H9 (cell line): ENCODE data around the gene ZBTB17. TPM values are rescaled to one million over a fixed set of nuclear protein-coding genes. Genes with fewer than 3 reads are reported as not detected.

Experiments used
- DNase-seq: peaks from one replicate; pipeline ENCODE4 v3.0.0-alpha.2; 2017
- H2AFZ ChIP-seq: one replicate; pipeline ENCODE4 v1.6.1; 2013; ENCODE audit warnings: mild to moderate bottlenecking, low read length, control low read depth, moderate library complexity
- H2AK5ac ChIP-seq: 2 replicates; pipeline ENCODE4 v1.6.1; 2013; ENCODE audit warnings: low read length, control low read depth, mixed read lengths; ENCODE audit not compliant: insufficient read length
- H2BK120ac ChIP-seq: one replicate; pipeline ENCODE4 v1.6.1; 2013; ENCODE audit warnings: low read depth, mild to moderate bottlenecking, low read length, control low read depth, inconsistent platforms; ENCODE audit not compliant: poor library complexity, severe bottlenecking
- H2BK12ac ChIP-seq: 2 replicates; pipeline ENCODE4 v1.6.1; 2013; ENCODE audit warnings: low read length, control low read depth, mixed read lengths, low read depth; ENCODE audit not compliant: insufficient read length
- H2BK15ac ChIP-seq: 2 replicates; pipeline ENCODE4 v1.6.1; 2013; ENCODE audit warnings: low read depth, low read length, control low read depth
- H2BK20ac ChIP-seq: one replicate; pipeline ENCODE4 v1.6.1; 2013; ENCODE audit warnings: low read depth, mild to moderate bottlenecking, low read length, control low read depth, inconsistent platforms; ENCODE audit not compliant: poor library complexity, severe bottlenecking
- H2BK5ac ChIP-seq: 2 replicates; pipeline ENCODE4 v1.6.1; 2013; ENCODE audit warnings: low read length, control low read depth, mixed read lengths; ENCODE audit not compliant: insufficient read length
- H3K14ac ChIP-seq: 2 replicates; pipeline ENCODE4 v1.6.1; 2013; ENCODE audit warnings: low read length, control low read depth; ENCODE audit not compliant: insufficient read depth
- H3K18ac ChIP-seq: 2 replicates; pipeline ENCODE4 v1.6.1; 2013; ENCODE audit warnings: low read depth, mild to moderate bottlenecking, mixed read lengths, low read length, control low read depth; ENCODE audit not compliant: insufficient read length
- H3K23ac ChIP-seq: 2 replicates; pipeline ENCODE4 v1.6.1; 2013; ENCODE audit warnings: low read length, control low read depth, mixed read lengths, low read depth; ENCODE audit not compliant: insufficient read length
- H3K23me2 ChIP-seq: 2 replicates; pipeline ENCODE4 v1.6.1; 2013; ENCODE audit warnings: low read depth, mild to moderate bottlenecking, mixed read lengths, low read length, control low read depth; ENCODE audit not compliant: insufficient read length, poor library complexity, severe bottlenecking
- H3K27ac ChIP-seq: 2 replicates; pipeline ENCODE4 v1.5.1; 2013; ENCODE audit warnings: low read length, control low read depth, mixed read lengths, low read depth; ENCODE audit not compliant: insufficient read length
- H3K27me3 ChIP-seq: 2 replicates; pipeline ENCODE4 v1.6.1; 2013; ENCODE audit warnings: low read length, control low read depth, inconsistent platforms; ENCODE audit not compliant: insufficient read depth
- H3K4ac ChIP-seq: 2 replicates; pipeline ENCODE4 v1.6.1; 2013; ENCODE audit warnings: low read depth, mild to moderate bottlenecking, control low read depth, inconsistent platforms, low read length, moderate library complexity
- H3K4me1 ChIP-seq: 2 replicates; pipeline ENCODE4 v1.6.1; 2013; ENCODE audit warnings: low read length, control low read depth, inconsistent platforms; ENCODE audit not compliant: insufficient read depth
- H3K4me2 ChIP-seq: 2 replicates; pipeline ENCODE4 v1.6.1; 2013; ENCODE audit warnings: low read length, control low read depth, mixed read lengths; ENCODE audit not compliant: insufficient read length, insufficient read depth
- H3K56ac ChIP-seq: 2 replicates; pipeline ENCODE4 v1.6.1; 2013; ENCODE audit warnings: low read depth, mild to moderate bottlenecking, mixed read lengths, low read length, control low read depth; ENCODE audit not compliant: insufficient read length
- H3K79me1 ChIP-seq: 2 replicates; pipeline ENCODE4 v1.6.1; 2013; ENCODE audit warnings: low read depth, mild to moderate bottlenecking, moderate library complexity, low read length, control low read depth, inconsistent platforms; ENCODE audit not compliant: insufficient read depth, poor library complexity, severe bottlenecking
- H3K79me2 ChIP-seq: 2 replicates; pipeline ENCODE4 v1.6.1; 2013; ENCODE audit warnings: low read length, control low read depth, inconsistent platforms; ENCODE audit not compliant: insufficient read depth
- H3K9ac ChIP-seq: 2 replicates; pipeline ENCODE4 v1.6.1; 2013; ENCODE audit warnings: low read length, control low read depth, mixed read lengths; ENCODE audit not compliant: insufficient read length; ENCODE audit errors: extremely low read depth
- H3K9me3 ChIP-seq: one replicate; pipeline ENCODE4 v1.6.1; 2013; ENCODE audit warnings: low read depth, low read length, inconsistent platforms; ENCODE audit not compliant: control insufficient read depth
- H3T11ph ChIP-seq: one replicate; pipeline ENCODE4 v1.6.1; 2013; ENCODE audit warnings: mild to moderate bottlenecking, low read length, control low read depth, inconsistent platforms
- H4K20me1 ChIP-seq: one replicate; pipeline ENCODE4 v1.6.1; 2013; ENCODE audit not compliant: control insufficient read depth, insufficient read length, insufficient read depth
- H4K5ac ChIP-seq: 2 replicates; pipeline ENCODE4 v1.6.1; 2013; ENCODE audit warnings: low read depth, mild to moderate bottlenecking, mixed read lengths, low read length, control low read depth; ENCODE audit not compliant: insufficient read length
- H4K8ac ChIP-seq: replicated peaks from 2 replicates; pipeline ENCODE4 v1.6.1; 2013; ENCODE audit warnings: low read length, control low read depth, mixed read lengths, low read depth; ENCODE audit not compliant: insufficient read length
- H4K91ac ChIP-seq: 2 replicates; pipeline ENCODE4 v1.6.1; 2013; ENCODE audit warnings: low read depth, mild to moderate bottlenecking, moderate library complexity, mixed read lengths, low read length, control low read depth; ENCODE audit not compliant: insufficient read length
- H3K27ac Mint-ChIP-seq, 3 experiments: 2 replicates in 2 of 3; 3 replicates in 1 of 3; pipeline ENCODE4 v1.8.0; 2020 to 2021; ENCODE audit warnings: mixed read lengths in 3 of 3, mild to moderate bottlenecking in 1 of 3, moderate library complexity in 1 of 3
- H3K27me3 Mint-ChIP-seq: 2 replicates; pipeline ENCODE4 v1.8.0; 2021; ENCODE audit warnings: low read depth, mild to moderate bottlenecking, moderate library complexity, mixed read lengths
- H3K36me3 Mint-ChIP-seq, 3 experiments: 2 replicates in 2 of 3; 3 replicates in 1 of 3; pipeline ENCODE4 v1.8.0; 2020 to 2021; ENCODE audit warnings: low read depth in 3 of 3, mixed read lengths in 3 of 3; ENCODE audit not compliant: insufficient read depth in 1 of 3
- H3K4me1 Mint-ChIP-seq, 2 experiments: 2 replicates each; pipeline ENCODE4 v1.8.0; 2020; ENCODE audit warnings: mixed read lengths in 2 of 2
- H3K4me3 Mint-ChIP-seq, 2 experiments: 2 replicates in 1 of 2; 3 replicates in 1 of 2; pipeline ENCODE4 v1.8.0; 2020 to 2021; ENCODE audit warnings: mild to moderate bottlenecking in 2 of 2, mixed read lengths in 2 of 2, moderate library complexity in 1 of 2
- H3K9me3 Mint-ChIP-seq, 2 experiments: 2 replicates in 1 of 2; 3 replicates in 1 of 2; pipeline ENCODE4 v1.8.0; 2020; ENCODE audit warnings: mild to moderate bottlenecking in 2 of 2, mixed read lengths in 2 of 2, moderate library complexity in 1 of 2
- WGBS: extraction: QIAGEN DNeasy Blood & Tissue Kit; methylation state at CpG from one replicate; pipeline ENCODE4 v1.1.7; 2013; ENCODE audit warnings: missing lambda C conversion rate, low lambda C conversion rate, mixed read lengths; ENCODE audit not compliant: insufficient read length; ENCODE audit errors: extremely low coverage; 5-methylcytosine and 5-hydroxymethylcytosine counted together
- total RNA-seq: library from RNA; stranded (reverse); gene quantifications from 2 replicates; pipeline ENCODE4 v1.2.1, GENCODE V29; 2021
- TF ChIP-seq, protein P1 (sequence below): fragments of 200-600 bp; sonication (generic); conservative IDR thresholded peaks from 3 replicates; pipeline ENCODE4 v1.8.0; 2021; ENCODE audit warnings: antibody characterized with exemption, mild to moderate bottlenecking

The ZBTB17 gene
- total RNA-seq, 1 experiment from 2014 or later: 16.5 TPM

DNA sequence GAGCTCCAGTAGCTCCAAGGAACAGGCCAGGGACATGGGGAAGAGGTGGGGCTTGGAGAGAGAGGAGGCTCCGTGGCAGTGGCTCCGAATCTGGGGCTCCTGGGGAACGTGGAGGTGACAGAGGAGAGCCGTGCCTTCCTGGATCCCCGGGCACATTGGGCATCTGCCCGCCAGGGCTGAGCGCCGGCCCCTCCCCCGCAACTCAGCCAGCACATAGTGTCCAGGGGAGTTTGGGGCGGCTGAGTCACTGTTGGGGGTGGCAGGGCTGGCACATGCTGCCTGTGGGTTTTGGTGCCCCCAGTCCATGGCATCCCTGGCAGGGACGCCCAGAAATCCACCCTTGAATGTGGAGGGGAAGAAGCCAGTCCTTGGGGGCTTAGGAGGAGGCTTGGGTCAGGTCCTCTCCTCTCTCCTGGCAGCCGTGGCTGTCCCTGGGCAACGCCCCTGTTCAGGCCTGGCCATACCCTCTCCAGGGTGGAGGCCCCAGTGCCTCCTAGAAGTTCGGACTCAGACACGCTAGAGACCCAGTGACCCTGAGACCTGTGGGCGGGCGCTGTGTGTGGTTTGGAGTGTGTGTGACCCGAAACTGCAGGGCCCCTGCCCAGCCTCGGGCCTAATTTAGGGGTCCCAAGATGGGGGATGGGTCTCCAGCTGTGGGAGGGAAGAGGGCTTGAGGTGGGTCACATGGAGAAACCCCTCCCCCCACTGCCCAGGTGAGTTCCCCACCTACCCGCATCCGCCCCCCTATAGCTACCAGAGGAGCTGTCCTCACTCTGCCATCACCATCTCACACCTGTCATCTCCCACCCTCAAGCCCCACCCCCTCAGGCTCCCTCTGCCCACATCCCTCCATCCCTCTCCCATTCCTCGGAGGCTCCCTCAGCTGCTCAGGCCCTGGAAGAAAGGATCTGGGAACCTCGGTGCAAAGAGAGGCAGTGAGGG, 40.3 kb upstream of the ZBTB17 start:
- Histone ChIP-seq H3K4me2 (no peak overlapping the region), H2BK20ac (no peak overlapping the region), H4K91ac (no peak overlapping the region), H3K27ac (no peak overlapping the region), H3K27me3 (no peaks in the 10 kb centered on the region), H3K23ac (no peak overlapping the region), H3K9ac (no peak overlapping the region), H4K8ac (no peak overlapping the region), H3K18ac (no peak overlapping the region), H3K4me1 (peaks cover 8% of the 10 kb centered on the region; the same call in 1 of the 2 replicates), H3K79me1 (no peaks in the 10 kb centered on the region), H4K20me1 (no peaks in the 10 kb centered on the region), H2BK5ac (no peak overlapping the region), H3K56ac (no peak overlapping the region), H2BK12ac (no peak overlapping the region), H3K79me2 (no peaks in the 10 kb centered on the region), H2BK120ac (no peak overlapping the region), H2AFZ (no peak overlapping the region), H3K9me3 (no peaks in the 10 kb centered on the region), H3K14ac (no peak overlapping the region), H3K23me2 (no peaks in the 10 kb centered on the region), H3K4ac (no peak overlapping the region), H2AK5ac (no peak overlapping the region), H4K5ac (no peak overlapping the region), H2BK15ac (no peak overlapping the region), H3T11ph (no peak overlapping the region)
- Mint-ChIP-seq H3K27ac (no peak overlapping the region; a peak in 1 of 7 replicates), H3K4me1 (peaks cover 30 to 59% of the 10 kb centered on the region in 2 experiments), H3K4me3 (no peak overlapping the region), H3K27me3 (peaks cover 19% of the 10 kb centered on the region), H3K36me3 (no peaks in the 10 kb centered on the region), H3K9me3 (no peaks in the 10 kb centered on the region)
- TF ChIP-seq, protein P1, sequence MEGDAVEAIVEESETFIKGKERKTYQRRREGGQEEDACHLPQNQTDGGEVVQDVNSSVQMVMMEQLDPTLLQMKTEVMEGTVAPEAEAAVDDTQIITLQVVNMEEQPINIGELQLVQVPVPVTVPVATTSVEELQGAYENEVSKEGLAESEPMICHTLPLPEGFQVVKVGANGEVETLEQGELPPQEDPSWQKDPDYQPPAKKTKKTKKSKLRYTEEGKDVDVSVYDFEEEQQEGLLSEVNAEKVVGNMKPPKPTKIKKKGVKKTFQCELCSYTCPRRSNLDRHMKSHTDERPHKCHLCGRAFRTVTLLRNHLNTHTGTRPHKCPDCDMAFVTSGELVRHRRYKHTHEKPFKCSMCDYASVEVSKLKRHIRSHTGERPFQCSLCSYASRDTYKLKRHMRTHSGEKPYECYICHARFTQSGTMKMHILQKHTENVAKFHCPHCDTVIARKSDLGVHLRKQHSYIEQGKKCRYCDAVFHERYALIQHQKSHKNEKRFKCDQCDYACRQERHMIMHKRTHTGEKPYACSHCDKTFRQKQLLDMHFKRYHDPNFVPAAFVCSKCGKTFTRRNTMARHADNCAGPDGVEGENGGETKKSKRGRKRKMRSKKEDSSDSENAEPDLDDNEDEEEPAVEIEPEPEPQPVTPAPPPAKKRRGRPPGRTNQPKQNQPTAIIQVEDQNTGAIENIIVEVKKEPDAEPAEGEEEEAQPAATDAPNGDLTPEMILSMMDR: no peak
- no CpG with 5 or more reads among the region's 23 CpGs for WGBS
- DNase-seq: no peak
